GM18907 (cell line): ENCODE measurements around the gene DYSF.

ENCODE experiments used
- ATAC-seq: cut with Tn5 transposase; IDR thresholded peaks from one replicate; pipeline ENCODE4 v1.9.1; 2021; ENCODE audit warnings: mild to moderate bottlenecking, moderate library complexity; ENCODE audit not compliant: unreplicated experiment

DYSF gene

GRCh38 chr2:71496156-71496770, 42.9 kb downstream of the DYSF start:
- ATAC-seq = no peak

GRCh38 chr2:71498261-71498701, 44.9 kb downstream of the DYSF start:
- ATAC-seq = no peak

GRCh38 chr2:71499691-71500090, 46.3 kb downstream of the DYSF start:
- no peak for ATAC-seq

GRCh38 chr2:71500426-71501079, 47.2 kb downstream of the DYSF start:
- ATAC-seq = no peak

- no peak for ATAC-seq
Measured at GRCh38 chr2:71502941-71503738, 49.8 kb downstream of the DYSF start.

GRCh38 chr2:71503837-71504236, 50.5 kb downstream of the DYSF start:
- no peak for ATAC-seq

GRCh38 chr2:71504611-71505010, 51.2 kb downstream of the DYSF start:
- ATAC-seq = no peak

- no peak for ATAC-seq
Measured at GRCh38 chr2:71505086-71505769, 51.9 kb downstream of the DYSF start.

- ATAC-seq = no peak
Measured at GRCh38 chr2:71505770-71506140, 52.4 kb downstream of the DYSF start.

GRCh38 chr2:71506222-71507153, 53.1 kb downstream of the DYSF start:
- ATAC-seq = no peak

GRCh38 chr2:71507476-71507875, 54.1 kb downstream of the DYSF start:
- ATAC-seq = no peak

- peak; percentile 62 for ATAC-seq
Measured at GRCh38 chr2:71510196-71510807, 56.9 kb downstream of the DYSF start.

GRCh38 chr2:71510938-71511337, 57.6 kb downstream of the DYSF start:
- no peak for ATAC-seq

GRCh38 chr2:71511776-71512175, 58.4 kb downstream of the DYSF start:
- no peak for ATAC-seq

GRCh38 chr2:71512386-71512785, 59.0 kb downstream of the DYSF start:
- ATAC-seq = no peak

- no peak for ATAC-seq
Measured at GRCh38 chr2:71513096-71513495, 59.7 kb downstream of the DYSF start.

- no peak for ATAC-seq
Measured at GRCh38 chr2:71513721-71514120, 60.4 kb downstream of the DYSF start.

- ATAC-seq = no peak
Measured at GRCh38 chr2:71516253-71516888, 63.0 kb downstream of the DYSF start.

GRCh38 chr2:71517851-71518250, 64.5 kb downstream of the DYSF start:
- ATAC-seq = no peak
